ENCODE measurements around the gene LRRC36.

LRRC36 gene

DNA sequence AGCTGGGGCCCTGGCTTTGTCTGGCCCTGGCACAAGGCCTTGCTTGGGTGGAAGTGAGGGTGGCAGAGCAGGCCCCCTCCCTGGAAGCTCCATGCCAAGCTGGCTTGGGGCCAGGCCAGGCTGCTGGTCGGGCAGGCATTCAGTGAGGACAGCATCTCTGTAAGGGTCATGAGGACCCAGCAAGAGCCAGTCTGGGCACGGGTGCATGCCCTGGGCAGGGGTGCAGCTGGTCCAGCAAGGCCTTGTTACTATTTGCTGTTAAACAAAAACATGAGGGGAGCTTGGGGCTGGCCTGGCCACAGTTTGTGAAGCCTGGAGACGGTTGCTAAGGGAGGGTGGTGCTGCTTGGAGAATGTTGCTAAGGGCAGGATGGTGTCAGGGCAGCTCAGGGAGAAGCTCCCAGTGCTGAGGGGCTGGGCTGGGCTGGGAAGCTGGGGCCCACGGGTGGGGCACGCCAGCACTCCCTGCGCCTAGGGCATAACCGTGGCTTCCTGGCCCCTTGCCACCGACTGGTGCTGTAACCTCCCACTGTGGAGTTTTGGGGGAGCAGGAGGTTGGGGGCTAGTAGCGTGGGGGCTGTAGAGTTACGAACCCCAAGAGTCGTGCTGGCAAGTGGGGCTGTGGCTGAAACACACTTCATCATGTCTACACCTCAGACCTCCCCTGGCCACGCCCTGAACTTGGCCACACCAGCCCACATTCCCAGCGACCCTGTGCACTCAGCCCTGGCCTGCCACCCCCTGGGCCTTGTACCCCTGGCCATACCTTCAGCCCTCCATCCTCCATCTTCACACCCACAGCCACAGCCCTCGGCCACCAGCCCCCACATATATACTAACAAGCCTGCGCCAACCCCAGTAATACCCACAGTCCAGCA is 65.0 kb downstream of the LRRC36 start:
- no peak for DNase-seq

- DNase-seq = no peak
Measured at GRCh38 chr16:67392301-67393059, 65.9 kb downstream of the LRRC36 start.

GRCh38 chr16:67393111-67393787 is 66.6 kb downstream of the LRRC36 start, which contains the start of gene TPPP3:
Gene TPPP3, minus strand, starts transcription at chr16:67393498. Its CDS starts 2,387 bp downstream, at chr16:67391111.
- DNase-seq = peak; percentile 59

GRCh38 chr16:67393788-67394154 is 67.2 kb downstream of the LRRC36 start:
- no peak for DNase-seq

- DNase-seq = no peak
Measured at GRCh38 chr16:67394155-67395104, 67.8 kb downstream of the LRRC36 start.

- no peak for DNase-seq
Measured at GRCh38 chr16:67395105-67395457, 68.5 kb downstream of the LRRC36 start.

DNA sequence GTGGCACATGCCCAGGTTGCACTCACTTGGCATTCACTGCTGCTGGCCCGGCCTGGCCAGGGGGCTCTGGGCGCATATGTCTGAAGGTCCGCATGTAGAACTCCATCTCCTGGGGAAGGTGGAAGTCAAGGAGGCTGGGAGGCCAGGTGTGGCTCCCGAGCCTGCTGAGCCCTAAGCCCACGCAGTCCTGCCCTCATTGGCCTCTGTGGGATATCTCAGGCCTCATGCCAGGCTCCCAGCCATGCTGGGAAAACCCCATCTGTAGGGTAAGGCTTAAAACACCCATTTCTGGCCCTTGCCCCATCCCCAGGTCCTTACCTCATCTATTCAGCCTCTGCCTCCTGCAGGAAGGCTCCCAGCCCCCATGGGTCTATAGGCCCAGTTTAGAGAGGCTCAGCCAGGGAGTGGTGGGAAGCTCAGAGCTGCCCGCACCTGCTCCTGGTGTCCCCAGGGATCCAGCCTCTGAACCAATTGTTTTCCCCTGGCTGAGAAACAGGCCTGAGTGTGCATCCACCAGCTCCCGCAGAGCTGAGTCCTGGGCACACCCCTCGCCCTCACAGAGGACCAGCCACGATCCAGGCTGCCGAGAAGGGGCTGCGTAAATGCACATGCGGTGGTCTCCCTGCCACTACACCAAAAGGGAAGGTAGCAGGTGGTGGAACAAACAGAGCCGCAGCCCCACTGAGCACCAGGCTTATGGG is 69.0 kb downstream of the LRRC36 start:
- no peak for DNase-seq

GRCh38 chr16:67396159-67397035 is 69.8 kb downstream of the LRRC36 start:
- peak; percentile 58 for DNase-seq

DNA sequence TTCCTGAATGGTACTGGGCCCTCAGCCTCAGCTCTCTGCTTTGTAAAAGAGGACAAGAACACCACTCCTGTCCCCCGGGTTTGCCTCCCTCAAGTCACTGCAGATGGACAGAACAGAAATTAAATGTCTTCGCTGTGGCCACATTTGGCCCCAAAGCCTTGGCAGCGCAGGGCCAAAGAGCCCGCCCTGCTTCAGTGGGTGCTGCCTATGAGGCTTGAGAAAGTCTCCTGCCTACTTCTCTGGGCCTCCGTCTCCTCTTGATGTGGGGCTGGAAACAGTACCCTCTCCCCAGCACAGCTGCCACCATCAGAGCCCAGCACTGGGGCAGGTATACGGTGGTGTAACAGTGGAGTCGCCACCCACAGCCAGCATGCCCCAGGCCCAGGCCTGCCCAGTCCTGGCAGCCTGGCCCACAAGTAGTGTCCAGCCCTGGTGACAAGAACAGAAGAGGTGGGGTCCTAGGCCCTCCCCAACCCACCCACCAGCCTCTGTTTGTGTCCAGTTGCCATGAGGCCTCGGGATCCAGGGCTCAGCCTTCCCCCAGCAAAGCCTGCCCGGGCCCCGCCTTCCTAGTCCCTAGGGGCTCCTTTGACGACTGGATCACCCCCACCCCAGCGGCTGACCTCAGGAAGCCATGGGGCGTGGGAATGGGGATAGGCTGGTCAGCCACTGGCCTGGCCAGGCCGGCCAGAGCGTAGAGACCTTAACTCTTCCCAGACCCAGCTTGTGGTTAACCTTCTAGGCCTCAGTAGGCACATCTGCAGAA is 70.6 kb downstream of the LRRC36 start:
- no peak for DNase-seq

GRCh38 chr16:67397812-67398545 is 71.4 kb downstream of the LRRC36 start:
- no peak for DNase-seq

DNA sequence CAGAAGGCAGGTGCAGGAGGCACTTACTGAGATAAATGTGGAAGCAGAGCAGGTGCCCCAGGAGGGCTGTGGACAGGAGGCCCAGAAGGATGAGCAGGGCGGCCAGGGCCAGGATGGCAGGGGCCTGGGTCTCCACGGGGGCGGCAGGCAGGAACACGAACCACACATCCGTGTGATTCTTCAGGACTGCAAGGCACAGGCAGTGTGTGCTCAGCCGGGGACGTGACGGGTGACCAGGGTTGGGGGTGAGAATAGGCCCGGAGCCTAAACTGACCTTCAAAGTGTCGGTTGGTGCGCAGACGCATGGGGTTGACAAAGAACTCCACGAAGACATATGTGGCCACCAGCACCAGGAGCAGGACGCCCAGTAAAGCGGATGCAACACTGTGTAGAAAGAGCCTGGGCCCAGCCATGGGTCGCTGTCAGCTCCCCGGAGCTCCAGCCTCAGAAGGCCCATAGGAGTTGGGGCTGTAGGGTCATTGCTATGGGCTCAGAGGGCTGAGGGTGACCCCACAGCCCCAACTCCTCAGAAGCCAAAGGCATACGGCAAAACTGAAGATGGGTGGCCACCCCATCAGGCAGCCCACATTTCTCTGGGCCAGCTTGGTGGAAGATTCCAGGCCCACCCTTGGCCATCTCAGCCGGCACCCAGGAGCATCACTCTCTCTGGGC is 72.1 kb downstream of the LRRC36 start:
- no peak for DNase-seq

GRCh38 chr16:67399218-67399733 is 72.7 kb downstream of the LRRC36 start:
- DNase-seq = no peak

GRCh38 chr16:67399749-67400704 is 73.4 kb downstream of the LRRC36 start:
- DNase-seq = no peak

GRCh38 chr16:67400901-67401300 is 74.3 kb downstream of the LRRC36 start:
- DNase-seq = no peak

DNA sequence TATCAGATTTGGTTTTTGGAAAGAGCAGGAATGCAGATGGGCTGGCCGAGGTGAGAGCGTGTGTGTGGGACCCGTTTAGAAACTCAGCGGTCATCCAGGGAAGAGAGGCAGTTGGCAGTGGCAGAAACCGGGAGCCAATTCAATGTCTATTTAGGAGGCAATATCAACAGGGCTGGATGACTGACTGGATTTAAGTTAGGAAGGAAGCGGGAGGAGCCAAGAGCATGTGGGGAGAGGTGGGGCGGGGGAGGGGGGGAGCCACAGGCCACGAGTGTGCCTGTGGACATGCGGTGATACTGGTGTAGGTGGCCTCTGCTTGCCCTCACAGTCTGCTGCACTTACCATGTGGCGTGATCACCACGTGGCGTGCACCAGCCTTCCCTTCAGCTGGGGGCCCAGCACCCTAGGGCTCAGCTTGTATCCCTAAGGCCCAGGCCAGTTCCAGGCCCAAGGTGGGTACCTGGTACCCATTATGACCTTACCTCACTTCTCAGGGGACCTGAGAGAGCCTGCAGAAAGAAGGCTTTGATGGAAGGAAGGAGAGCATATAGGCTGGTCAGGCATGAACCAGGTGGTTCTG is 77.5 kb downstream of the LRRC36 start:
- DNase-seq = no peak

- DNase-seq = no peak
Measured at GRCh38 chr16:67404740-67405226, 78.2 kb downstream of the LRRC36 start.

GRCh38 chr16:67405336-67405735 is 78.7 kb downstream of the LRRC36 start:
- no peak for DNase-seq

All from HCEC 1CT (cell line).